CD4-positive, alpha-beta T cell (primary cell): ENCODE measurements around the gene POLR3G. TPM values are rescaled to one million over a fixed set of nuclear protein-coding genes. Genes with fewer than 3 reads are reported as not detected.

ENCODE experiments used
- ATAC-seq: fragments of 200-7000 bp; cut with Tn5 transposase; one replicate; pipeline ENCODE4 v1.10.0; 2022; ENCODE audit warnings: mild to moderate bottlenecking; ENCODE audit not compliant: poor library complexity
- CTCF ChIA-PET: fragments of 350-600 bp; sonication (Branson Sonifier 250); formaldehyde crosslinking; loops from one replicate; lab custom pipeline; 2021; ENCODE audit warnings: antibody characterized with exemption, inconsistent platforms; lab: Charles Lee
- POLR2A ChIA-PET: fragments of 350-600 bp; sonication (Branson Sonifier 250); formaldehyde crosslinking; loops from one replicate; lab custom pipeline; 2021; ENCODE audit warnings: antibody characterized with exemption, inconsistent platforms; lab: Charles Lee
- DNase-seq, 14 experiments: peaks; one replicate each; pipeline ENCODE4 v3.0.0-alpha.2; 2013 to 2020; ENCODE audit warnings: mixed read lengths in 2 of 14
- H3K27ac ChIP-seq, 2 donors: one replicate each; pipeline versions ENCODE4 v1.5.1 to v1.7.0; 2013; ENCODE audit warnings: low read length in 2 of 2, low read depth in 1 of 2, mild to moderate bottlenecking in 1 of 2
- H3K27me3 ChIP-seq, 2 experiments: 1 replicate in 1 of 2; 2 replicates in 1 of 2; pipeline versions ENCODE4 v1.6.1 to v1.7.0; 2013; ENCODE audit warnings: low read length in 2 of 2, control low read depth in 1 of 2, mild to moderate bottlenecking in 1 of 2, moderate library complexity in 1 of 2; ENCODE audit not compliant: insufficient read depth in 2 of 2, control insufficient read depth in 1 of 2
- H3K36me3 ChIP-seq: one replicate; pipeline ENCODE4 v1.6.1; 2013; ENCODE audit warnings: low read length, control low read depth; ENCODE audit not compliant: insufficient read depth
- H3K4me1 ChIP-seq: one replicate; pipeline ENCODE4 v1.6.1; 2013; ENCODE audit warnings: low read length, control low read depth; ENCODE audit not compliant: insufficient read depth
- H3K4me3 ChIP-seq: one replicate; pipeline ENCODE4 v1.5.1; 2013; ENCODE audit warnings: mild to moderate bottlenecking, low read length, moderate library complexity
- H3K9me3 ChIP-seq, 2 experiments: 1 replicate in 1 of 2; 2 replicates in 1 of 2; pipeline versions ENCODE4 v1.6.1 to v1.7.0; 2013; ENCODE audit warnings: low read length in 2 of 2, mild to moderate bottlenecking in 2 of 2, control low read depth in 1 of 2, moderate library complexity in 1 of 2; ENCODE audit not compliant: control insufficient read depth in 1 of 2, insufficient read depth in 1 of 2
- H3K27ac Mint-ChIP-seq: one replicate; pipeline ENCODE4 v1.8.0; 2020; ENCODE audit warnings: mixed read lengths
- H3K27me3 Mint-ChIP-seq: one replicate; pipeline ENCODE4 v1.8.0; 2021; ENCODE audit warnings: mixed read lengths
- H3K36me3 Mint-ChIP-seq: one replicate; pipeline ENCODE4 v1.8.0; 2021; ENCODE audit warnings: low read depth, mixed read lengths
- H3K4me1 Mint-ChIP-seq: one replicate; pipeline ENCODE4 v1.8.0; 2021; ENCODE audit warnings: low read depth, mixed read lengths
- H3K4me3 Mint-ChIP-seq: one replicate; pipeline ENCODE4 v1.8.0; 2020; ENCODE audit warnings: mild to moderate bottlenecking, mixed read lengths
- H3K9me3 Mint-ChIP-seq: one replicate; pipeline ENCODE4 v1.8.0; 2020; ENCODE audit warnings: mixed read lengths
- CTCF ChIP-seq: fragments of 200-600 bp; IDR thresholded peaks from one replicate; pipeline ENCODE4 v1.8.0; 2022; ENCODE audit warnings: antibody characterized with exemption, mild to moderate bottlenecking
- intact Hi-C, 2 experiments: fragments of 100-400 bp; cut with DNase I in 1 of 2; cut with micrococcal nuclease in 1 of 2; formaldehyde crosslinking; loops; one replicate each; pipeline versions ENCODE4 v1.15.1 to v1.9.0; 2023 to 2025; cut with DNase I, micrococcal nuclease
- total RNA-seq, 174 experiments: library from RNA in 2 of 174; stranded (reverse) in 2 of 174; gene quantifications; one replicate each; pipeline ENCODE4 v1.2.3 and lab custom pipeline; 2021 to 2026

Gene POLR3G
- total RNA-seq, 2 experiments from 2014 or later = 0.80 to 2.3 TPM

- H3K4me1 ChIP-seq = no peaks in the 10 kb centered on the region
- no peaks in the 10 kb centered on the region for H3K27me3 Mint-ChIP-seq
- no peak overlapping the region for H3K27ac ChIP-seq
- no peak for TF ChIP-seq CTCF
- H3K4me3 Mint-ChIP-seq = no peak overlapping the region
- no peaks in the 10 kb centered on the region for H3K36me3 Mint-ChIP-seq
- intact Hi-C loops = no loop called here
- H3K27ac Mint-ChIP-seq = no peak overlapping the region
- H3K27me3 ChIP-seq = no peaks in the 10 kb centered on the region
- H3K9me3 ChIP-seq = no peaks in the 10 kb centered on the region
- H3K9me3 Mint-ChIP-seq = peaks cover 3% of the 10 kb centered on the region
- ATAC-seq (no peak), DNase-seq (no peak)
- ChIA-PET POLR2A (no interaction called here), CTCF (no interaction called here)
- H3K4me3 ChIP-seq = no peak overlapping the region
- H3K36me3 ChIP-seq = no peaks in the 10 kb centered on the region
- no peaks in the 10 kb centered on the region for H3K4me1 Mint-ChIP-seq
Measured at GRCh38 chr5:90494043-90494442, 19.4 kb downstream of the POLR3G start.

- no peak overlapping the region for H3K4me3 Mint-ChIP-seq
- POLR2A ChIA-PET = no interaction called here
- intact Hi-C loops = no loop called here
- DNase-seq (no peak), ATAC-seq (no peak)
- H3K36me3 ChIP-seq = no peaks in the 10 kb centered on the region
- no peaks in the 10 kb centered on the region for H3K4me1 ChIP-seq
- CTCF ChIA-PET = no interaction called here
- H3K36me3 Mint-ChIP-seq = no peaks in the 10 kb centered on the region
- H3K9me3 Mint-ChIP-seq = peaks cover 3% of the 10 kb centered on the region
- no peaks in the 10 kb centered on the region for H3K27me3 Mint-ChIP-seq
- no peak overlapping the region for H3K4me3 ChIP-seq
- H3K27ac ChIP-seq = no peak overlapping the region
- no peak overlapping the region for H3K27ac Mint-ChIP-seq
- no peaks in the 10 kb centered on the region for H3K9me3 ChIP-seq
- no peak for TF ChIP-seq CTCF
- H3K4me1 Mint-ChIP-seq = no peaks in the 10 kb centered on the region
- no peaks in the 10 kb centered on the region for H3K27me3 ChIP-seq
Measured at GRCh38 chr5:90495146-90495545, 20.5 kb downstream of the POLR3G start.

- DNase-seq = no peak
Measured at GRCh38 chr5:90503596-90503995, 28.9 kb downstream of the POLR3G start.

More at GRCh38 chr5:90503596-90503995, 28.9 kb downstream of the POLR3G start:
- Mint-ChIP-seq H3K27ac (no peak overlapping the region), H3K4me1 (no peaks in the 10 kb centered on the region), H3K36me3 (no peaks in the 10 kb centered on the region), H3K27me3 (no peaks in the 10 kb centered on the region), H3K4me3 (no peak overlapping the region), H3K9me3 (no peaks in the 10 kb centered on the region)
- CTCF ChIA-PET = no interaction called here
- H3K27me3 ChIP-seq = no peaks in the 10 kb centered on the region
- no peaks in the 10 kb centered on the region for H3K9me3 ChIP-seq
- H3K27ac ChIP-seq = no peak overlapping the region
- H3K4me3 ChIP-seq = no peak overlapping the region
- no peaks in the 10 kb centered on the region for H3K4me1 ChIP-seq
- intact Hi-C loops = no loop called here
- POLR2A ChIA-PET = no interaction called here
- H3K36me3 ChIP-seq = no peaks in the 10 kb centered on the region
- no peak for ATAC-seq
- TF ChIP-seq CTCF = no peak
